HepG2 (cell line): Measurements from ENCODE around the gene KCNH8. TPM values are rescaled to one million over a fixed set of nuclear protein-coding genes. Genes with fewer than 3 reads are reported as not detected.

Experiments
- ATAC-seq: fragments of 200-7000 bp; cut with Tn5 transposase; 3 replicates; pipeline ENCODE4 v1.9.1; 2020; ENCODE audit warnings: mild to moderate bottlenecking, moderate library complexity
- BruUV-seq: library from RNA; stranded (reverse); fragments of 400-500 nt; replicated peaks from 2 replicates; lab custom pipeline; 2021; lab: Mats Ljungman, UMichigan
- CTCF ChIA-PET: fragments of 300-600 bp; formaldehyde crosslinking; extraction: SDS; loops from one replicate; lab custom pipeline; 2021; ENCODE audit warnings: low total read pairs, inconsistent platforms, low intra/inter-chr PET ratio; lab: Yijun Ruan, JAX
- POLR2A ChIA-PET: fragments of 350-600 bp; sonication (Branson Sonifier 250); formaldehyde crosslinking; loops from one replicate; lab custom pipeline; 2020; ENCODE audit warnings: antibody characterized with exemption, inconsistent platforms; lab: Yijun Ruan, JAX
- DNase-seq: peaks from one replicate; pipeline ENCODE4 v3.0.0-alpha.2; 2015; ENCODE audit warnings: low spot score
- FAIRE-seq: peaks from 3 replicates; lab custom pipeline; 2011; peaks lifted over from hg19 to GRCh38; lab: Jason Lieb, UNC
- H2AFZ ChIP-seq: one replicate; pipeline ENCODE4 v1.6.1; 2011; ENCODE audit warnings: low read length, inconsistent platforms
- H3K27ac ChIP-seq: fragments of 300-600 bp; 3 replicates; pipeline ENCODE4 v1.8.0; 2011; ENCODE audit warnings: mixed run types, mild to moderate bottlenecking, mixed read lengths, low read length, inconsistent platforms; ENCODE audit not compliant: insufficient read depth; ENCODE audit errors: extremely low read length
- H3K27me3 ChIP-seq, 2 experiments: fragments of 200-600 bp in 1 of 2; 2 replicates in 1 of 2; 3 replicates in 1 of 2; pipeline versions ENCODE4 v1.6.0 to v1.8.0; 2011; ENCODE audit warnings: low read length in 2 of 2, mild to moderate bottlenecking in 2 of 2, moderate library complexity in 2 of 2, inconsistent platforms in 1 of 2; ENCODE audit not compliant: insufficient read depth in 2 of 2, control insufficient read depth in 1 of 2
- H3K36me3 ChIP-seq, 2 experiments: fragments of 200-600 bp in 1 of 2; replicated peaks in 1 of 2; 2 replicates in 1 of 2; 3 replicates in 1 of 2; pipeline versions ENCODE4 v1.5.1 to v1.8.0; 2011; ENCODE audit warnings: low read length in 2 of 2, inconsistent platforms in 1 of 2; ENCODE audit not compliant: insufficient read depth in 2 of 2, control insufficient read depth in 1 of 2
- H3K4me1 ChIP-seq: 2 replicates; pipeline ENCODE4 v1.5.1; 2012; ENCODE audit warnings: low read length, inconsistent platforms; ENCODE audit not compliant: insufficient read depth
- H3K4me2 ChIP-seq: 2 replicates; pipeline ENCODE4 v1.6.0; 2011; ENCODE audit warnings: low read depth, low read length, inconsistent platforms
- H3K4me3 ChIP-seq, 3 experiments: fragments of 200-600 bp in 1 of 3; sonication (generic), shearing (Covaris generic) in 1 of 3; replicated peaks in 1 of 3; 2 replicates each; pipeline ENCODE4 v1.5.1; 2011 to 2016; ENCODE audit warnings: low read length in 3 of 3, inconsistent platforms in 2 of 3, low read depth in 2 of 3, mild to moderate bottlenecking in 2 of 3, control low read depth in 1 of 3, mixed read lengths in 1 of 3; ENCODE audit not compliant: insufficient read depth in 1 of 3
- H3K79me2 ChIP-seq: one replicate; pipeline ENCODE4 v1.6.1; 2011; ENCODE audit warnings: low read length, inconsistent platforms; ENCODE audit not compliant: insufficient read depth
- H3K9ac ChIP-seq: 2 replicates; pipeline ENCODE4 v1.6.0; 2011; ENCODE audit warnings: mild to moderate bottlenecking, low read depth, low read length, inconsistent platforms; ENCODE audit not compliant: insufficient read depth
- H3K9me3 ChIP-seq: 2 replicates; pipeline ENCODE4 v1.5.1; 2012; ENCODE audit warnings: mild to moderate bottlenecking, low read length
- H4K20me1 ChIP-seq: 2 replicates; pipeline ENCODE4 v1.6.0; 2011; ENCODE audit warnings: inconsistent platforms, mild to moderate bottlenecking, low read length, moderate library complexity; ENCODE audit not compliant: insufficient read depth
- TEAD3 ChIP-seq: optimal IDR thresholded peaks from 2 replicates; pipeline ENCODE3; 2016; ENCODE audit warnings: borderline replicate concordance
- ZNF207 ChIP-seq: fragments of 450-650 bp; IDR thresholded peaks from 2 replicates; pipeline ENCODE4 v1.6.1; 2016; ENCODE audit warnings: antibody characterized with exemption, borderline replicate concordance
- ZNF737 ChIP-seq: sonication (generic); formaldehyde crosslinking; IDR thresholded peaks from 2 replicates; pipeline ENCODE4 v1.5.0; 2020; ENCODE audit warnings: missing genetic modification reagents, mild to moderate bottlenecking, borderline replicate concordance
- WGBS: methylation state at CpG from one replicate; pipeline ENCODE4 v1.1.6; 2017; ENCODE audit warnings: low lambda C conversion rate; 5-methylcytosine and 5-hydroxymethylcytosine counted together
- in situ Hi-C: cut with HindIII; loops from 2 replicates; pipeline ENCODE4 v1.10.0; 2017; ENCODE audit warnings: low pct_unique_long_range_greater_than_20kb; ENCODE audit not compliant: extremely low pct_ligation_motif_present
- intact Hi-C: fragments of 100-400 bp; cut with micrococcal nuclease; formaldehyde crosslinking; loops from one replicate; pipeline ENCODE4 v1.10.0; 2022; ENCODE audit not compliant: unreplicated experiment
- polyA plus RNA-seq, 8 experiments: library from polyadenylated mRNA; depleted of rRNA in 3 of 8; stranded (reverse) in 7 of 8; unstranded in 1 of 8; fragments of >200 nt; fragmentation: Illumina TruSeq in 4 of 8; extraction: Trizol in 4 of 8; gene quantifications; 2 replicates each; pipeline versions ENCODE4 v1.2.1 to v1.2.3, GENCODE V29; 2011 to 2016; ENCODE audit warnings: low read depth in 4 of 8, missing spikeins in 1 of 8, mixed read lengths in 1 of 8; ENCODE audit not compliant: insufficient read depth in 1 of 8
- total RNA-seq, 5 experiments: library from RNA; depleted of rRNA; stranded (reverse); fragments of >200 nt; fragmentation: Illumina TruSeq; extraction: Trizol; gene quantifications; 2 replicates each; pipeline ENCODE4 v1.2.3, GENCODE V29; 2016; ENCODE audit warnings: low read depth in 1 of 5
- TF ChIP-seq, protein P1 (sequence below): sonication (generic); formaldehyde crosslinking; IDR thresholded peaks from 2 replicates; pipeline ENCODE4 v1.4.0; 2020; ENCODE audit warnings: missing genetic modification reagents
- TF ChIP-seq, protein P2 (sequence below): sonication (generic); formaldehyde crosslinking; IDR thresholded peaks from 2 replicates; pipeline ENCODE4 v1.4.0; 2020; ENCODE audit warnings: missing genetic modification reagents, borderline replicate concordance
- TF ChIP-seq, protein P3 (sequence below): sonication (generic); formaldehyde crosslinking; IDR thresholded peaks from 2 replicates; pipeline ENCODE4 v1.5.1; 2020; ENCODE audit warnings: mild to moderate bottlenecking, missing genetic modification reagents, borderline replicate concordance

Gene KCNH8
- total and polyA plus RNA-seq, 2 of the 13 experiments (the other 11 are each of a cell fraction or from before 2014, with no cell fraction given): 0.04 TPM; not detected in 1

DNA sequence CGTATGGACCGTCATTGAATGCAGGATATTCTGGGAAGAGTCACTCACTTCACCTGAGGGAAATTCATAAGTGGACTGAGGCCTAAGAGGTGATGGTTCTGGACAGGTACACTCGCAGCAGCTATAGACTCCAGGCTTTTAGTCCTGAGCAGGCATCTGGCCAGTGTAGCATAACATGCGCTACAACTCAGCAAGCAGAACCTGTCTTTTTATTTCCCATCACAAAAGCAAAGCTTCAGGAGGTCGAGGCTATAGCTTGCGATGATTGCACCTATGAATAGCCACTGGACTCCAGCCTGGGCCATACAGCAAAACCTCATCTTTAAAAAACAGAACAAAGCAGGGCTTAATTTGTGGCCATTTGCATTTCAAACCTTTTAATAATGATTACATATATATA is 185.8 kb downstream of the KCNH8 start (continued):
- TF ChIP-seq, protein P1, sequence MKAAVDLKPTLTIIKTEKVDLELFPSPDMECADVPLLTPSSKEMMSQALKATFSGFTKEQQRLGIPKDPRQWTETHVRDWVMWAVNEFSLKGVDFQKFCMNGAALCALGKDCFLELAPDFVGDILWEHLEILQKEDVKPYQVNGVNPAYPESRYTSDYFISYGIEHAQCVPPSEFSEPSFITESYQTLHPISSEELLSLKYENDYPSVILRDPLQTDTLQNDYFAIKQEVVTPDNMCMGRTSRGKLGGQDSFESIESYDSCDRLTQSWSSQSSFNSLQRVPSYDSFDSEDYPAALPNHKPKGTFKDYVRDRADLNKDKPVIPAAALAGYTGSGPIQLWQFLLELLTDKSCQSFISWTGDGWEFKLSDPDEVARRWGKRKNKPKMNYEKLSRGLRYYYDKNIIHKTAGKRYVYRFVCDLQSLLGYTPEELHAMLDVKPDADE (CRISPR knock-in tag): no peak
- TF ChIP-seq ZNF207 (no peak), TEAD3 (no peak)

DNA sequence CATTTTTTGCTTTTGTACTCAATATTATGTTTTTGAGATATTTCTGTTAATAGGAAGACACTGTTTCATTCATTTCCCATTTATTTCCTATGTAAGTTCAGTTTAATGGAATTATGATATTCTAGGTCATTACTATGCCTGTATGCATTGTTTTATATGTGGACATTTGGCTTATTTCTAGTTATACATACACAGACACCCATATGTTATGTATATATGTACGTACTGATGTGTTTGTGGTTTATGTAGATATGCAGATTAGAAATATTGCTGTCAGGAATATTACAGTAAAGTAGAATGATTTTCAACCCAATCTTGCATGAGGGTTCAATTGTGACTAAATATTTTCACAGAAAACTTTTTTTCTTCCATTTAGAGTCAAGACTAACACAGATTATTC is 190.5 kb downstream of the KCNH8 start:
- FAIRE-seq: no peak

More for the DNA sequence above, 190.5 kb downstream of the KCNH8 start:
- no peak overlapping the region for H3K4me2 ChIP-seq
- H3K9me3 ChIP-seq: no peaks in the 10 kb centered on the region
- no peaks in the 10 kb centered on the region for H3K27me3 ChIP-seq
- no peaks in the 10 kb centered on the region for H4K20me1 ChIP-seq
- no peaks in the 10 kb centered on the region for H3K79me2 ChIP-seq
- H3K4me3 ChIP-seq: no peak overlapping the region
- ATAC-seq: no peak
- 7% methylated on average over 1 of the region's 1 CpG for WGBS
- in situ Hi-C loops (no loop called here), intact Hi-C loops (no loop called here)
- H2AFZ ChIP-seq: no peak overlapping the region
- ChIA-PET POLR2A (no interaction called here), CTCF (no interaction called here)
- H3K27ac ChIP-seq: no peak overlapping the region
- DNase-seq: no peak
- BruUV-seq: no TSS peak
- no peaks in the 10 kb centered on the region for H3K36me3 ChIP-seq
- no peak overlapping the region for H3K9ac ChIP-seq
- no peaks in the 10 kb centered on the region for H3K4me1 ChIP-seq
- TF ChIP-seq, protein P2, sequence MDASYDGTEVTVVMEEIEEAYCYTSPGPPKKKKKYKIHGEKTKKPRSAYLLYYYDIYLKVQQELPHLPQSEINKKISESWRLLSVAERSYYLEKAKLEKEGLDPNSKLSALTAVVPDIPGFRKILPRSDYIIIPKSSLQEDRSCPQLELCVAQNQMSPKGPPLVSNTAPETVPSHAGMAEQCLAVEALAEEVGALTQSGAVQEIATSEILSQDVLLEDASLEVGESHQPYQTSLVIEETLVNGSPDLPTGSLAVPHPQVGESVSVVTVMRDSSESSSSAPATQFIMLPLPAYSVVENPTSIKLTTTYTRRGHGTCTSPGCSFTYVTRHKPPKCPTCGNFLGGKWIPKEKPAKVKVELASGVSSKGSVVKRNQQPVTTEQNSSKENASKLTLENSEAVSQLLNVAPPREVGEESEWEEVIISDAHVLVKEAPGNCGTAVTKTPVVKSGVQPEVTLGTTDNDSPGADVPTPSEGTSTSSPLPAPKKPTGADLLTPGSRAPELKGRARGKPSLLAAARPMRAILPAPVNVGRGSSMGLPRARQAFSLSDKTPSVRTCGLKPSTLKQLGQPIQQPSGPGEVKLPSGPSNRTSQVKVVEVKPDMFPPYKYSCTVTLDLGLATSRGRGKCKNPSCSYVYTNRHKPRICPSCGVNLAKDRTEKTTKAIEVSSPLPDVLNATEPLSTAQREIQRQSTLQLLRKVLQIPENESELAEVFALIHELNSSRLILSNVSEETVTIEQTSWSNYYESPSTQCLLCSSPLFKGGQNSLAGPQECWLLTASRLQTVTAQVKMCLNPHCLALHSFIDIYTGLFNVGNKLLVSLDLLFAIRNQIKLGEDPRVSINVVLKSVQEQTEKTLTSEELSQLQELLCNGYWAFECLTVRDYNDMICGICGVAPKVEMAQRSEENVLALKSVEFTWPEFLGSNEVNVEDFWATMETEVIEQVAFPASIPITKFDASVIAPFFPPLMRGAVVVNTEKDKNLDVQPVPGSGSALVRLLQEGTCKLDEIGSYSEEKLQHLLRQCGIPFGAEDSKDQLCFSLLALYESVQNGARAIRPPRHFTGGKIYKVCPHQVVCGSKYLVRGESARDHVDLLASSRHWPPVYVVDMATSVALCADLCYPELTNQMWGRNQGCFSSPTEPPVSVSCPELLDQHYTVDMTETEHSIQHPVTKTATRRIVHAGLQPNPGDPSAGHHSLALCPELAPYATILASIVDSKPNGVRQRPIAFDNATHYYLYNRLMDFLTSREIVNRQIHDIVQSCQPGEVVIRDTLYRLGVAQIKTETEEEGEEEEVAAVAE (CRISPR knock-in tag): no peak
- TF ChIP-seq, protein P3, sequence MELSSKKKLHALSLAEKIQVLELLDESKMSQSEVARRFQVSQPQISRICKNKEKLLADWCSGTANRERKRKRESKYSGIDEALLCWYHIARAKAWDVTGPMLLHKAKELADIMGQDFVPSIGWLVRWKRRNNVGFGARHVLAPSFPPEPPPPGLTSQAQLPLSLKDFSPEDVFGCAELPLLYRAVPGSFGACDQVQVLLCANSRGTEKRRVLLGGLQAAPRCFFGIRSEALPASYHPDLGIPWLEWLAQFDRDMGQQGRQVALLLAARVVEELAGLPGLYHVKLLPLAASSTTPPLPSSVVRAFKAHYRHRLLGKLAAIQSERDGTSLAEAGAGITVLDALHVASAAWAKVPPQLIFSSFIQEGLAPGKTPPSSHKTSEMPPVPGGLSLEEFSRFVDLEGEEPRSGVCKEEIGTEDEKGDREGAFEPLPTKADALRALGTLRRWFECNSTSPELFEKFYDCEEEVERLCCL (CRISPR knock-in tag): no peak
- no peak for TF ChIP-seq ZNF737
